WI38 (cell line): Measurements from ENCODE around the gene MIS18BP1.
"Not testable (repeated sequence)": the region's sequence is repeated elsewhere in the genome, so short reads cannot be mapped to it uniquely, and the experiment has no call there.

Source experiments
- H3K4me3 ChIP-seq: 2 replicates; pipeline ENCODE4 v1.5.1; 2011; ENCODE audit warnings: low read depth, mild to moderate bottlenecking, control low read depth, low read length
- TF ChIP-seq, protein P1 (sequence below): IDR thresholded peaks from 2 replicates; pipeline ENCODE4 v1.5.1; 2012; ENCODE audit warnings: low read depth, mild to moderate bottlenecking, control low read depth, low read length

The MIS18BP1 gene

DNA sequence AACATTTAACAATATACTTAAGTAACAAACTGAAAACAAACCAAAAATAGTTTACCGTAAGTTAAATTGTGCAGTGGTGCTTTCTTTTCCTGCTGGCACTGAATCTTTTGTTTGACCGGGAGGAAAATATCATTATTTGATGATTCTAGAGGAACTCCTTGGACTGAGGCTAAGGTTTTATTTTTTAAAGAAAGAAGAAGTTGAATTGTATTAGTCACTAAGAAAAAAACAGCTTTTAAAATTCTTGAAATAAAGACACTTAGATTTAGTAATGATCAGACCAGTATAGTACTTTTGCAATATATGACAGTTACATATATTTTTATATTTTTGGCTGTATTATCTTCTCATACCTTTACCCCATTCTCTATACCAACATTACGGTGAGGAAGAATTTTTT, 10.3 kb downstream of the MIS18BP1 start:
- TF ChIP-seq, protein P1, sequence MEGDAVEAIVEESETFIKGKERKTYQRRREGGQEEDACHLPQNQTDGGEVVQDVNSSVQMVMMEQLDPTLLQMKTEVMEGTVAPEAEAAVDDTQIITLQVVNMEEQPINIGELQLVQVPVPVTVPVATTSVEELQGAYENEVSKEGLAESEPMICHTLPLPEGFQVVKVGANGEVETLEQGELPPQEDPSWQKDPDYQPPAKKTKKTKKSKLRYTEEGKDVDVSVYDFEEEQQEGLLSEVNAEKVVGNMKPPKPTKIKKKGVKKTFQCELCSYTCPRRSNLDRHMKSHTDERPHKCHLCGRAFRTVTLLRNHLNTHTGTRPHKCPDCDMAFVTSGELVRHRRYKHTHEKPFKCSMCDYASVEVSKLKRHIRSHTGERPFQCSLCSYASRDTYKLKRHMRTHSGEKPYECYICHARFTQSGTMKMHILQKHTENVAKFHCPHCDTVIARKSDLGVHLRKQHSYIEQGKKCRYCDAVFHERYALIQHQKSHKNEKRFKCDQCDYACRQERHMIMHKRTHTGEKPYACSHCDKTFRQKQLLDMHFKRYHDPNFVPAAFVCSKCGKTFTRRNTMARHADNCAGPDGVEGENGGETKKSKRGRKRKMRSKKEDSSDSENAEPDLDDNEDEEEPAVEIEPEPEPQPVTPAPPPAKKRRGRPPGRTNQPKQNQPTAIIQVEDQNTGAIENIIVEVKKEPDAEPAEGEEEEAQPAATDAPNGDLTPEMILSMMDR, result no peak
- no peak overlapping the region for H3K4me3 ChIP-seq

DNA sequence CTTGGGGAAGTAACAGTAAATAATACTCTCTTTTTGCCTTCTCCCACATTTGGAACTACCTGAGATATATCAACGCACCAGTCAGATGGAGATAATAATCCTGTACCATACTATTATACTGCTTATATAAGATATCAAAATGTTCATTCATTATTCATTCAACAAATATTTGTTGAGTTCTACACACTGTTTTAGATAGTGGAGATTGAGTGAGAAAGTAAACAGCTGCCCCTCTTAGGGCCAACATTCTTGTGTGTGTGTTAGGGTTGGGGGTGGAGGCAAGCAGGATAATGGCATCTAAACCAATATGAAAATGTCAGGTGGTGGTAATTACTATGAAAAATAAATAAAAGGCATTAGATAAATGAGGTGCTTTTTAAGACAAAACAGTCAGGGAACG, 14.0 kb downstream of the MIS18BP1 start:
- H3K4me3 ChIP-seq, result no peak overlapping the region
- TF ChIP-seq, protein P1, result no peak

DNA sequence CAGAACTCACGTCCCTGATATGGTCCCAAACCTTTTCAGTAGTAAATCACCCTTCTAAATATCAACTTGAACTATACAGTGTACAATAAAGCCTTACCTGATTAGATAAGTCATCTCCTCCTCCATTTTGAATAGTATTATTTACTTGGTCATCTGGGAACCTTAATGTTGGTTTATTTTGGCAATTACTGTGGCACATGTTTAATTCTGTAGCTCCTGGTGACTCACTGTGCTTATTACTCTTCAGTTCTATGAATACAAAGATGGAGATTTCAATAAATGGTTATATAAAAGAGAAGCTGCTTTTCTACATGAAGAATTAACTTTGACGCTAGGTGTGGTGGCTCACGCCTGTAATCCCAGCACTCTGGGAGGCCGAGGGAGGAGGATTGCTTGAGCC, 25.4 kb downstream of the MIS18BP1 start:
- TF ChIP-seq, protein P1, result no peak
- H3K4me3 ChIP-seq, result no peak overlapping the region

DNA sequence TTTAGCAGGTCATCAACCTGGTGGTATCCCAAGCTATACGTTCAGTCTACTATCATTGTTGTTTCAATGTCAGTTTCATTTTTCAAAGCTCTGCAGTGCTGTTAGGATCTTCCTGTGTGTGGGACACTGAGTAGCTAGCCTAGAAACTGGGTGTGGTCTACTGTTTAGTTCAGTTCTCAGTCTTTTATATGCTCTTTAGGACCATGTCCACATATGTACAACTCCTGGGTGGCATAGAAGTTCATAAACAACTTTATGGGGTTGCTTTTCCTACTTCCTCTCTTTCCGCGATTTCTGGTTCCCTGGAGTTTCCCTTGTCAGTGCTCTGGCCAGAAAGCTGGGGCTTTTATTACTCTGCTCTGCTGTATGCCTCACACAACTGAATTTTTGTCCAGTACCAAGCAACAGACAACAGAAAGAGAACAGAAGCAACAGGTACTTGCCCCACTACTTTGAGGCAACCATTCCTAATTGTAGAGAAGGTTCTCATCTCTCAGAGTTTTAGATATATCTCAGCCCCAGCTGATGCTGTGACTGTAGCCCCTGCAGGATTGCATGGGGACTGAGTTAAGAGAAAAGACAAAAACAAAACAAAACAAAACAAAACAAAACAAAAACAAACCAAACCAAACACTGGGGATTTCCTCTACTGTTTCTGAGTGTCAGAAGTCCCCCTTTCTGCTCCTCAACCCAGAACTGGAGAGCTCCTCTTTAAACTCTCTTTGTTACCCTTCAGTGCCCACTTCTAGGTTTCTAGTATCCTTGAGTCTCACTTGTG, 30.3 kb downstream of the MIS18BP1 start:
- no peak overlapping the region for H3K4me3 ChIP-seq
- TF ChIP-seq, protein P1, result no peak

DNA sequence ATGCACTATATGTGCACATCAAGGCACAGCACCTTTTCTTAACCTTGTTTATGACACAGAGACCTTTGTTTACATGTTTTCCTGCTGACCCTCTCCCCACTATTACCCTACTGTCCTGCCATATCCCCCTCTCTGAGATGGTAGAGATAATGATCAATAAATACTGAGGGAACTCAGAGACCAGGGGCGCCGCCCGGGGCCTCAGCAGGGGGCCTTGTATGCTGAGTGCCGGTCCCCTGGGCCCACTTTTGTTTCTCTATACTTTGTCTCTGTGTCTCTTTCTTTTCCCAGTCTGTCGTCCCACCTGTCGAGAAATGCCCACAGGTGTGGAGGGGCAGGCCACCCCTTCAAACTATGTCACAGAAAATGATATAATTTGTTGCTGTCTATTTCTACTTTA, 38.7 kb downstream of the MIS18BP1 start:
- not testable (repeated sequence) for H3K4me3 ChIP-seq

DNA sequence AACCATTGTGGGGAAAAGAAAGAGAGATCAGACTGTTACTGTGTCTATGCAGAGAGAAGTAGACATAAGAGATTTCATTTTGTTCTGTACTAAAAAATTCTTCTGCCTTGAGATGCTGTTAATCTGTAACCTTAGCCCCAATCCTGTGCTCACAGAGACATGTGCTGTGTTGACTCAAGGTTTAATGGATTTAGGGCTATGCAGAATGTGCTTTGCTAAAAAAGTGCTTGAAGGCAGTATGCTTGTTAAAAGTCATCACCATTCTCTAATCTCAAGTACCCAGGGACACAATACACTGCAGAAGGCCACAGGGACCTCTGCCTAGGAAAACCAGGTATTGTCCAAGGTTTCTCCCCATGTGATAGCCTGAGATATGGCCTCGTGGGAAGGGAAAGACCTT, 39.3 kb downstream of the MIS18BP1 start:
- H3K4me3 ChIP-seq, result not testable (repeated sequence)

DNA sequence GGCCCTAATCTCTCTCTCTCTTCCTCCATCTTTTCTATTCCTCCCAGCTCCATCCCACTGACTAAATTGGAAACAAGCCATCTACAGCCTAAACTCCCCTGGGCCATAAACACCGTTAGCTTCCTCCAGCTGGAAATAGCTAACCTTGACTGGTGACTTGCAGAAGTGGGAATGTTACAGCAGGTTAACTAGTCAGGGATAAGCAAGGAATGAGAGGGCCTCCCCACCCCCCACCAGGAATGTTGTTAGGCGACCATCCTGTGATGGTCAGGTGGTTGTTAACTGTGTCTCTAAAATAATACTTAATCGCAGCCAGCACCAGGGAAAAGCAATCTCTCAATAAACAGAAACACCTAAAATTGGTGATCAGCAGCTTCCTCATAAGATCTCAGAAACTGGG, 40.8 kb downstream of the MIS18BP1 start:
- no peak overlapping the region for H3K4me3 ChIP-seq
- TF ChIP-seq, protein P1, result no peak

DNA sequence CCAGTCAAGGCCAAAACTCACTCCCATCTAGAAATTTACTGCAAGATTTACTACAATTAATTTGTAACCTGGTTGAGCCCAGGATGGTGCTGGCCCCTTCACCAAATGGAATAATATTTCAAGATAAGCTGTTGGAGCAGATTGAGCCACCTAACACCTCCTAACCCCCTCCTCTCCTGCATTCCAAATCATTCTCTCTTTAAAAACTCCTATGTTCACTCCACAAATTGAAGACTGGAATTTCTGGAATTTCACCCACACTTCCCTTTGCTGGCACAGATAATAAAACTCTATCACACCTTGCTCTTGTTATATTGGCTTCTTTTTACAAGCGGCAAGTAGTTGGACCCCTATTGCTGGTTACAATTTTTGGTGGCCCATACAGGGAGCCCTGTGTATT, 41.7 kb downstream of the MIS18BP1 start:
- TF ChIP-seq, protein P1, result no peak
- H3K4me3 ChIP-seq, result no peak overlapping the region
